ENCODE data around the gene RPTOR.

DNA sequence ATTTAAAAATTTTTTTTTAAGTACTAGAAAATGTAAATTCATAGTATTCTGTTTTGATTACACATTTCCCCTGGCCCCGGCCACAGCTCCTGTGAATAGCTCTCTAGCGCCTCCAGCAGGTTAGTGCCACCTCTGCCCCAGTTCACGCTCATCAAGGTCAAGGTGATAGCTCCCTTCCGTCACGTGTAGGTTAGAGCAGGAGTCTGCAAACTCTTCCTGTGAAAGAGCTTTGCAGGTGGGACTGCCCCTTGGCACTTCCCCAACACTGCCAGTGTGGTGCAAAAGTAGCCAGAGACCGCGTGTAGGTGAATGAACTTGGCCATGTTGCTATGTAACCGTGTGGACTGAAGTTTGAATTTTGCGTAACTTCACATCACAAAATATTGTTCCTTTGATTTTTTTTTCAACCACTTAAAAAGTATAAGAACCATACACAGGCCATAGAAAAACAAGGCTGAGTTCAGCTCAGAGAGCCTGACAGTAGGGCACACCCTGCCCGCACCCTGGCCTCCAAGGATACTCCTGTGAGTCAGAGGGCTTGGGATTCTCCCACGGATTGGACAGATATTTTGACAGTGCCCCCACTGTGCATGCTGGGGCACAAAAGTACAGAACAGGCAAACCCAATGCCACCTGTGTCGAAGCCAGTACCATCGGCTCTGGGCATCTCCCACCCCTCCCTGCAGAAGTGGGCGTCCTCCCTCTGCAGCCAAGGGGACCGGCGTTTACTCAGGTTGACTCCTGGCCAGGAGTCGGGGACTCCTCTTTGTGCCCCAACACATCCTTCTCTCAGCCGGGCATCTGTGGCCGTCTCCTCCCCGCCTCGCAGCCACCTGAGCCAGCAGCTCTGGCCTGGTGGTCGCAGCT, 355.0 kb downstream of the RPTOR start:
- TF ChIP-seq GATA2 (IDR thresholded peaks at IDR 0.05; ENCODE audit: low read depth, low read length) (no peak), GATA3 (IDR thresholded peaks at IDR 0.05; ENCODE audit: low read depth, low read length) (no peak)
